ENCODE measurements around the gene SNRK. TPM values are rescaled to one million over a fixed set of nuclear protein-coding genes. Genes with fewer than 3 reads are reported as not detected.

SNRK gene
- polyA plus RNA-seq, 3 donors = 12.8 to 19.7 (median 16.1) TPM

GRCh38 chr3:43289841-43290470 lies 3.6 kb downstream of the SNRK start:
- Histone ChIP-seq H3K36me3 (replicated peaks in 1 of 2; ENCODE audit: control insufficient read depth in 1 of 2, insufficient read depth in 2 of 2, low read length in 2 of 2) (no peaks in the 10 kb centered on the region), H4K20me1 (ENCODE audit: insufficient read depth, low read length) (peaks cover 65% of the 10 kb centered on the region), H3K27ac (ENCODE audit: low read depth in 1 of 2, low read length in 2 of 2) (peak overlapping the region; percentile 1 to 92), H3K9me3 (replicated peaks in 1 of 2; ENCODE audit: control insufficient read depth in 1 of 2, insufficient read depth in 1 of 2, low read length in 2 of 2) (no peaks in the 10 kb centered on the region), H2AFZ (ENCODE audit: insufficient read depth, low read depth, low read length, poor library complexity, severe bottlenecking) (no peak overlapping the region), H3K4me3 (replicated peaks in 1 of 3; ENCODE audit: low read depth in 2 of 3, low read length in 3 of 3) (peak overlapping the region in 1 of 3 experiments; percentile 92), H3K27me3 (ENCODE audit: control insufficient read depth in 2 of 2, insufficient read depth in 2 of 2, low read length in 2 of 2) (no peaks in the 10 kb centered on the region), H3K79me2 (ENCODE audit: insufficient read depth, low read length) (peaks cover 85% of the 10 kb centered on the region), H3K4me1 (ENCODE audit: control insufficient read depth in 1 of 2, insufficient read depth in 2 of 2, low read length in 2 of 2) (peaks cover 72 to 83% of the 10 kb centered on the region in 2 donors), H3K9ac (ENCODE audit: insufficient read depth, low read length, poor library complexity, severe bottlenecking) (peak overlapping the region; percentile 5), H3K4me2 (replicated peaks; ENCODE audit: extremely low read depth, low read length, poor library complexity, severe bottlenecking) (peak overlapping the region; percentile 94)
- Mint-ChIP-seq H3K27me3 (ENCODE audit: low read depth in 3 of 3) (peaks cover 0 to 2% (median 0%) of the 10 kb centered on the region in 3 donors), H3K4me1 (peaks cover 68% of the 10 kb centered on the region), H3K9me3 (peaks cover 0 to 1% (median 0%) of the 10 kb centered on the region in 7 donors), H3K27ac (peak overlapping the region; percentile 76 to 99 (median 96)), H3K4me3 (peak overlapping the region; percentile 18 to 99), H3K36me3 (peaks cover 15 to 16% of the 10 kb centered on the region in 2 donors)
- WGBS (ENCODE audit: insufficient coverage) = 50% methylated on average over 2 of the region's 5 CpGs
- peak in 1 of 3 donors; percentile 17 for DNase-seq
- no peak for TF ChIP-seq CTCF (IDR thresholded peaks at IDR 0.05)
- intact Hi-C loops (cut with micrococcal nuclease) = loop anchor here in 1 of 2 donors (5.0 to 10.0 kb wide), 3 partner anchors 33 to 405 kb away; partner anchors contain the start of gene ABHD5

GRCh38 chr3:43290956-43291355 lies 4.6 kb downstream of the SNRK start:
- intact Hi-C loops (cut with micrococcal nuclease) = loop anchor here in 1 of 2 donors (5.0 kb wide), 1 partner anchor 34 kb away; no protein-coding TSS in a partner anchor
- no peak for TF ChIP-seq CTCF (IDR thresholded peaks at IDR 0.05)
- Histone ChIP-seq H3K4me3 (replicated peaks in 1 of 3; ENCODE audit: low read depth in 2 of 3, low read length in 3 of 3) (peak overlapping the region in 2 of 3 experiments; percentile 12 to 92), H3K27ac (ENCODE audit: low read depth in 1 of 2, low read length in 2 of 2) (peak overlapping the region; percentile 55 to 92), H3K27me3 (ENCODE audit: control insufficient read depth in 2 of 2, insufficient read depth in 2 of 2, low read length in 2 of 2) (no peaks in the 10 kb centered on the region), H3K4me2 (replicated peaks; ENCODE audit: extremely low read depth, low read length, poor library complexity, severe bottlenecking) (peak overlapping the region; percentile 94), H3K79me2 (ENCODE audit: insufficient read depth, low read length) (peaks cover 95% of the 10 kb centered on the region), H2AFZ (ENCODE audit: insufficient read depth, low read depth, low read length, poor library complexity, severe bottlenecking) (no peak overlapping the region), H4K20me1 (ENCODE audit: insufficient read depth, low read length) (peaks cover 75% of the 10 kb centered on the region), H3K4me1 (ENCODE audit: control insufficient read depth in 1 of 2, insufficient read depth in 2 of 2, low read length in 2 of 2) (peaks cover 78 to 87% of the 10 kb centered on the region in 2 donors), H3K36me3 (replicated peaks in 1 of 2; ENCODE audit: control insufficient read depth in 1 of 2, insufficient read depth in 2 of 2, low read length in 2 of 2) (no peaks in the 10 kb centered on the region), H3K9ac (ENCODE audit: insufficient read depth, low read length, poor library complexity, severe bottlenecking) (peak overlapping the region; percentile 33), H3K9me3 (replicated peaks in 1 of 2; ENCODE audit: control insufficient read depth in 1 of 2, insufficient read depth in 1 of 2, low read length in 2 of 2) (no peaks in the 10 kb centered on the region)
- Mint-ChIP-seq H3K4me1 (peaks cover 75% of the 10 kb centered on the region), H3K27ac (peak overlapping the region; percentile 81 to 97 (median 90)), H3K9me3 (peaks cover 0 to 1% (median 0%) of the 10 kb centered on the region in 7 donors), H3K36me3 (peaks cover 15 to 16% of the 10 kb centered on the region in 2 donors), H3K27me3 (ENCODE audit: low read depth in 3 of 3) (peaks cover 0 to 2% (median 0%) of the 10 kb centered on the region in 3 donors), H3K4me3 (peak overlapping the region; percentile 47 to 82)
- WGBS (ENCODE audit: insufficient coverage) = 0% methylated on average over 2 of the region's 4 CpGs
- DNase-seq = peak; percentile 18 to 46 (median 45)

All from CD14-positive monocyte (primary cell).